ES-I3 (cell line): ENCODE results near the gene RANBP9.

ENCODE experiments used
- H3K36me3 ChIP-seq: 2 replicates; pipeline ENCODE4 v1.6.1; 2013; ENCODE audit warnings: mild to moderate bottlenecking, low read length, control low read depth, moderate library complexity; ENCODE audit not compliant: insufficient read depth
- H3K4me1 ChIP-seq: 2 replicates; pipeline ENCODE4 v1.6.1; 2013; ENCODE audit warnings: mild to moderate bottlenecking, control low read depth, low read length; ENCODE audit not compliant: insufficient read depth
- H3K9ac ChIP-seq: 2 replicates; pipeline ENCODE4 v1.6.1; 2013; ENCODE audit warnings: low read depth, mild to moderate bottlenecking, low read length, moderate library complexity
- H3K9me3 ChIP-seq: 2 replicates; pipeline ENCODE4 v1.6.1; 2013; ENCODE audit warnings: mild to moderate bottlenecking, low read length, moderate library complexity; ENCODE audit not compliant: control insufficient read depth, insufficient read depth

Gene RANBP9

GRCh38 chr6:13678255-13678983 lies 33.2 kb downstream of the RANBP9 start:
- no peaks in the 10 kb centered on the region for H3K4me1 ChIP-seq
- no peaks in the 10 kb centered on the region; the same call in 1 of the 2 replicates for H3K9me3 ChIP-seq
- H3K9ac ChIP-seq = no peak overlapping the region
- no peaks in the 10 kb centered on the region for H3K36me3 ChIP-seq

- Histone ChIP-seq H3K36me3 (no peaks in the 10 kb centered on the region), H3K9ac (no peak overlapping the region), H3K4me1 (no peaks in the 10 kb centered on the region), H3K9me3 (no peaks in the 10 kb centered on the region; the same call in 1 of the 2 replicates)
Measured at GRCh38 chr6:13677878-13678254, 33.8 kb downstream of the RANBP9 start.

DNA sequence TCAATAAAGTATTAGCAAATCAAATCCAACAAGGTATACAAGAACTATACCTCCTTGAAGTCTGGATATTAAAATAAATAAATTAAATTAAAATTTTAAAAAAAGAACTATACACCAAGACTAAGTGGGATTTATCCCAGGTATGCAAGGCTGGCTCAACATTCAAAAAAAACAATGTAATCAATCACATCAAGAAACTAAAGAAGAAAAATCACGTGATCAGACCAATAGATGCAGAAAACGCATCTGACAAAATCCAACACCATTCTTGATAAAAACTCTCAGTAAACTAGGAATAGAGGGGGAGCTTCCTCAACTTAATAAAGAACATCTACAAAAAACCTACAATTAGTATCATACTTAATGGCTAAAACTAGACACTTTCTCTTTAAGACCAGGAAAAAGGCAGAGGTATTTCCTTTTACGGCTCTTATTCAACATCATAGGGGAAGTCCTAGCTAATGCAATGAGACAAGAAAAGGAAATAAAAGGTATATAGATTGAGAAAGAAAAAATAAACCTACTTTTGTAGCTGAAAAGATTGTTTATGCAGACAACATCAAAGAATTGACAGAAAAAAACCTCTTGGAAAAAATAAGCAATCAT lies 35.0 kb downstream of the RANBP9 start:
- Histone ChIP-seq H3K4me1 (no peaks in the 10 kb centered on the region), H3K9me3 (no peaks in the 10 kb centered on the region; the same call in 1 of the 2 replicates), H3K36me3 (no peaks in the 10 kb centered on the region), H3K9ac (no peak overlapping the region)

DNA sequence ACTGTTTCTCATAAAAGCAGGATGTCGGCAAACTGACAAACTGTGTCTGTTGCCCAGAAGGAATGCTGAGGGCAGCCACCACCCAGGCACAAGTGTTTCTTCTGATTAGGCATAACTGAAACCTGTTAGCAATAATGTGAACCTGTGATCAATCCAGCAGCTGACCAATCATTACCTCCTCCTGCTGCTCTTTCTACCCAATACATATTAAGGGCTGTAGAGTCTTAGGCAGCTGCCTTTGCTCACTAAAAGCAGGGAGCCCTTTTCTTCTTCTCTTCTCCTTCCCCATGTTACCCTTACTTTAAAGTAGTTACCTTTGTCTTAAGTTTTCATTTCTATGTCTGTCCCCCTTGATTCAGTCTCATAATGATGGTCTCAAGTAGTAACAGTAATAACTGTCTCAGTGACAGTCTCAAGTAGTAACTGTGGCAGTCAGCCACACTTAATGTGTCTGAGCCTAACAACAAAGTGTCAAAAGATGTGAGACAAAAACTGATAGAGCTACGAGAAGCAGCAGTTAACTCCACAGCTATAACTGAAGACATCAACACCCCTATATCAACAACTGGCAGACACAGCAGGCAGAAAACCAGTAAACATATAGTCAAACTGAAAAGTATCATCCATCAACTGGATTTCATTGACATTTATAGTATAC lies 37.0 kb downstream of the RANBP9 start:
- no peaks in the 10 kb centered on the region for H3K4me1 ChIP-seq
- no peaks in the 10 kb centered on the region for H3K36me3 ChIP-seq
- peaks cover 2% of the 10 kb centered on the region; the same call in 1 of the 2 replicates for H3K9me3 ChIP-seq
- no peak overlapping the region for H3K9ac ChIP-seq

GRCh38 chr6:13673825-13674444 lies 37.7 kb downstream of the RANBP9 start:
- Histone ChIP-seq H3K4me1 (no peaks in the 10 kb centered on the region), H3K9me3 (0 out of 2 replicates have a peak, but pooled peaks cover 2% of the 10 kb centered on the region), H3K36me3 (no peaks in the 10 kb centered on the region), H3K9ac (no peak overlapping the region)

GRCh38 chr6:13673368-13673767 lies 38.3 kb downstream of the RANBP9 start:
- Histone ChIP-seq H3K9ac (no peak overlapping the region), H3K36me3 (no peaks in the 10 kb centered on the region), H3K4me1 (no peaks in the 10 kb centered on the region), H3K9me3 (0 out of 2 replicates have a peak, but pooled peaks cover 2% of the 10 kb centered on the region)

- H3K9ac ChIP-seq = no peak overlapping the region
- 0 out of 2 replicates have a peak, but pooled peaks cover 2% of the 10 kb centered on the region for H3K9me3 ChIP-seq
Measured at GRCh38 chr6:13672904-13673303, 38.7 kb downstream of the RANBP9 start.

GRCh38 chr6:13671548-13672127 lies 40.0 kb downstream of the RANBP9 start:
- H3K4me1 ChIP-seq = no peaks in the 10 kb centered on the region
- H3K9me3 ChIP-seq = 0 out of 2 replicates have a peak, but pooled peaks cover 2% of the 10 kb centered on the region
- no peaks in the 10 kb centered on the region for H3K36me3 ChIP-seq
- H3K9ac ChIP-seq = no peak overlapping the region

More at GRCh38 chr6:13672904-13673303, 38.7 kb downstream of the RANBP9 start:
- no peaks in the 10 kb centered on the region for H3K36me3 ChIP-seq
- no peaks in the 10 kb centered on the region for H3K4me1 ChIP-seq

DNA sequence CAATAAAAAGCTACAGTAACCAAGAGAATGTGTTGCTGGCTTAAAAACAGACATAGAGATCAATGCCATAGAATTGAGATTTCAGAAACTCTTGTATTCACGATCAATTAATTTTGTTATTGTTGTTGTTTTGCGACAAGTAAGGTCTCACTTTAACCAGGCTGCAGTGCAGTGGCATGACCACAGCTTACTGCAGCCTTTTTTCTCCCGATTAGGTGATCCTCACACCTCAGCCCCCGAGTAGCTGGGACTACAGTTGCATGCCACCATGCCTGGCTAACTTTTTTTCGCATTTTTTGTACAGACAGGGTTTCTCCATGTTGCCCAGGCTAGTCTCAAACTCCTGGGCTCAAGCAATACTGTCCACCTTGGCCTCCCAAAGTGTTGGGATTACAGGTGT lies 42.2 kb downstream of the RANBP9 start:
- Histone ChIP-seq H3K9me3 (0 out of 2 replicates have a peak, but pooled peaks cover 2% of the 10 kb centered on the region), H3K4me1 (no peaks in the 10 kb centered on the region), H3K9ac (no peak overlapping the region), H3K36me3 (no peaks in the 10 kb centered on the region)

DNA sequence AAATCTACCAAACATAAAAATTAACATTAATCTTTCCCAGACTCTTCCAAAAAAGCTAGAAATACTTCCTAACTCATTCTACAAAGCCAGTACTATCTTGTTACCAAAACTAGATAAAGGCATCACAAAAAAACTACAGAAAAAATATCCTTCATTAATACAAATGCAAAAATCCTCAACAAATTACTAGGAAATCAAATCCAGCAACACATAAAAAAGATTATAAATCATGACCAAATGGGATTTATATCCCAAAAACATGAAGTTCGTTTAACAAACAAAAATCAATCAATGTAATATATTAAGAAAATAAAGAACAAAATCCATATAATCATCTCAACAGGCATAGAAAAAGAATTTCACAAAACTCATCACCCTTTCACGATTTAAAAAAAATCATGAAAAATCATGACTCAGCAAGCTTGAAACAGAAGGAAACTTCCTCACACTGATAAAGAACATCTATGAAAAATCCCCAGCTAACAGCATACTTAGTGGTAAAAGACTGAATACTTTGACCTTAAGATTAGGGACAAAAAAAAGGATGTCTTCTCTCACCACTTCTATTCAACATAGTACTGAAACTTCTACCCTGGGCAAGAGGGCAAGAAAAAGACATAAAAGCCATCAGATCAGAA lies 43.2 kb downstream of the RANBP9 start:
- H3K4me1 ChIP-seq = no peaks in the 10 kb centered on the region
- 0 out of 2 replicates have a peak, but pooled peaks cover 2% of the 10 kb centered on the region for H3K9me3 ChIP-seq
- H3K9ac ChIP-seq = no peak overlapping the region
- H3K36me3 ChIP-seq = no peaks in the 10 kb centered on the region

DNA sequence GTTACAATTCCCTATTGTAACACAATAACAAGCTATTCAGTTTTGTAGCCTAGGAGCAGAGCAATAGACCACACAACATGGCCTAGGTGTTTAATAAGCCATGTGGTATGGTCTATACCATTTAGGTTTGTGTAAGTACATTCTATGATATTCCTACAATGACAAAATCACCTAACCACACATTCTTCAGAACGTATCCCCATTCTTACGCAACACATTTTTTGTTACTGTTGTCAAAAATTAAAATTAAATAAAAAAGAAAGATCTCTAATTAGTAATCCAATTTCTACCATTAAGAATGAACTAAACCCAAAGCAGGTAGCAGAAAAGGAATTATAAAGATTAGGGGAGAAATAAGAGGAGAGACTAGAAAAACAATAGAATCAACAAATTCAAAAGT lies 44.0 kb downstream of the RANBP9 start:
- Histone ChIP-seq H3K4me1 (peaks cover under 1% of the 10 kb centered on the region; the same call in 1 of the 2 replicates), H3K36me3 (no peaks in the 10 kb centered on the region), H3K9me3 (0 out of 2 replicates have a peak, but pooled peaks cover 2% of the 10 kb centered on the region), H3K9ac (no peak overlapping the region)

DNA sequence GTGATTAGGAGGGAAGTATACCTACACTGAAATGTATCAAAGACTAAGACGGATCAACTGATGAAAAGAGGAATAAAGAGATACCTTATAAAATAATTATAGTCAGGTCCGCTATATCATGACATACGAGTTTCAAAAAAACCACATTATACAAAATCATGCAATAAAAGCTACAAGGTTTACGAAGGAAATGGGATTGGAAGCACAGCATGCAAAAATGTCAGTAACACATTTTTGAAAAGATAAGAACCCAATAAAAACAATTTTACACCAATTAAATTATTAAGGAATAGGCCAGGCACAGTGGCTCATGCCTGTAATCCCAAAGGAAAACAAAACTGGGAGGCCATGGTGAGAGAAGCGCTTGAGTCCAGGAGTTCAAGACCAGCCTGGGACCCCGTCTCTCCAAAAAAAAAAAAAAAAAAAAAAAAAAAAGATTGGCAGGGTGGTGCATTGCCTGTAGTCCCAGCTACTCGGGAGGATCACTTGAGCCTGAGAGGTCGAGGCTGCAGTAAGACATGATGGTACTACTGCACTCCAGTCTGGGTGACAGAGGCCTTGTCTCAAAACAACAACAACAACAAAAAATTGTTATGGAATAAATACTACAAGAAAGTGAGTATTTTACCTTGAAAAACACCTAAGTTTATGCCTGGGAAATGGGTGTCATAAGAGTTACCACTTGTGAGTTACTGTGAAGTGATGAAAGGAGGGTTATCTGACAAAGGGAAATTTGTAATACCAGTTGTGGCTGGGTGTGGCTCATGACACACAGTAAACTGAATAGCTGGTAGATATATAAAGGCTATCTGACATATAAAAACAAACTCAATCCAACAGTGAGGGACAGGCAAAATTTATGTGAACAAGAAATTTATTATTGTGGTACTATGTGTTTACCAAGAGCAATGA lies 45.2 kb downstream of the RANBP9 start:
- Histone ChIP-seq H3K9ac (no peak overlapping the region), H3K4me1 (peaks cover 3% of the 10 kb centered on the region; the same call in 1 of the 2 replicates), H3K9me3 (0 out of 2 replicates have a peak, but pooled peaks cover 2% of the 10 kb centered on the region), H3K36me3 (no peaks in the 10 kb centered on the region)
